DND-41 (cell line): ENCODE data around the gene COA8.

ENCODE experiments used
- ATAC-seq: fragments of 200-7000 bp; cut with Tn5 transposase; 3 replicates; pipeline ENCODE4 v1.9.1; 2021; ENCODE audit warnings: low read depth; ENCODE audit not compliant: insufficient read depth
- DNase-seq: peaks from one replicate; pipeline ENCODE4 v3.0.0-alpha.2; 2020
- H2AFZ ChIP-seq: 2 replicates; pipeline ENCODE4 v1.6.0; 2012; ENCODE audit warnings: low read depth, low read length
- H3K27ac ChIP-seq: 2 replicates; pipeline ENCODE4 v1.5.1; 2012; ENCODE audit warnings: low read length, inconsistent platforms
- H3K27me3 ChIP-seq: fragments of 200-600 bp; sonication (generic); 2 replicates; pipeline ENCODE4 v1.6.0; 2012; ENCODE audit warnings: low read length, mild to moderate bottlenecking, inconsistent platforms; ENCODE audit not compliant: insufficient read depth, poor library complexity
- H3K36me3 ChIP-seq: 2 replicates; pipeline ENCODE4 v1.5.1; 2012; ENCODE audit warnings: low read length, inconsistent platforms; ENCODE audit not compliant: insufficient read depth
- H3K4me1 ChIP-seq: 2 replicates; pipeline ENCODE4 v1.5.1; 2012; ENCODE audit warnings: mild to moderate bottlenecking, low read length; ENCODE audit not compliant: insufficient read depth
- H3K4me2 ChIP-seq: 2 replicates; pipeline ENCODE4 v1.6.0; 2012; ENCODE audit warnings: mild to moderate bottlenecking, moderate library complexity, low read length, inconsistent platforms; ENCODE audit not compliant: insufficient read depth
- H3K4me3 ChIP-seq, 2 experiments: fragments of 200-600 bp in 1 of 2; shearing (Covaris generic) in 1 of 2; 2 replicates each; pipeline ENCODE4 v1.5.1; 2012 to 2016; ENCODE audit warnings: inconsistent platforms in 2 of 2, low read length in 2 of 2, mild to moderate bottlenecking in 2 of 2, low read depth in 1 of 2, moderate library complexity in 1 of 2
- H3K79me2 ChIP-seq: 2 replicates; pipeline ENCODE4 v1.6.0; 2012; ENCODE audit warnings: low read length, inconsistent platforms; ENCODE audit not compliant: insufficient read depth
- H3K9ac ChIP-seq: 2 replicates; pipeline ENCODE4 v1.6.0; 2012; ENCODE audit warnings: low read depth, mild to moderate bottlenecking, inconsistent platforms, low read length, moderate library complexity
- H3K9me3 ChIP-seq: 2 replicates; pipeline ENCODE4 v1.5.1; 2012; ENCODE audit warnings: low read length, moderate library complexity, mild to moderate bottlenecking, inconsistent platforms; ENCODE audit not compliant: insufficient read depth, severe bottlenecking
- H4K20me1 ChIP-seq: 2 replicates; pipeline ENCODE4 v1.6.0; 2012; ENCODE audit warnings: low read length; ENCODE audit not compliant: insufficient read depth
- EZH2 ChIP-seq: IDR thresholded peaks from 3 replicates; pipeline ENCODE4 v1.6.1; 2012; ENCODE audit warnings: borderline replicate concordance, low read depth, mild to moderate bottlenecking, moderate library complexity, low read length, inconsistent platforms; ENCODE audit not compliant: severe bottlenecking
- TF ChIP-seq, protein P1 (sequence below): IDR thresholded peaks from 2 replicates; pipeline ENCODE4 v1.5.1; 2012; ENCODE audit warnings: borderline replicate concordance, low read length, moderate library complexity, mild to moderate bottlenecking; ENCODE audit not compliant: poor library complexity, severe bottlenecking; ENCODE audit errors: extremely low read depth

Gene COA8

DNA sequence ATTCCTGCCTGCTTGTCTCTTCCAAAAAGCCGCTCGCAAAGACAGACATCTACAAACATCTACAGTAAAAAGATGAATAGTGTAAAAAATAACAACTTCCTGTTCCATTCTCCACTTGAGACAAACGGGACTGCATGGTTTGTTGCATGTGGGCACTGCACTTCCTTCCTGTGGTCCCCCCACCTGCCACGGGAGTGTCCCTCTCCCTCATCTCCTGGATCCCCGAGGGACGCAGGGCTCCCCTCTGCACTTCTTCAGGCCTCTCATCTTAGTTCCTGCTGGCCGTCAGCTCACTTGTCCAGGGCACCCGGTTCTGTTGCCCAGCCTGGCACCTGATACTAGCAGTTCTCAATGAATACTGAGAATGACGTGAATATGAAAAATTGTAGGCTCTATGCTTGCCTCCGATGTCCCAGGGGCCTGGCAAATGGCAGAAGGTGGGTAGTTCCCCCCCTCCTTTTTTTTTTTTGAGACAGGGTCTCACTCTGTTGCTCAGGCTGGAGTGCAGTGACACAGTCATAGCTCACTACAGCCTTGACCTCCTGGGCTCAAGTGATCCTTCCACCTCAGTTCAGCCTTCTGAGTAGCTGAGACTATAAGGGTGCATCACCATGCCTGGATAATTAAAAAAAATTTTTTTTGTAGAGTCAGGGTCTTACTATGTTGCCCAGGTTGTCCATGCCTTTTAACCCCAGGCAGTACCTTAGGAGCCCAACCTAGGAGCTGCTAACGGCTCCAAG, 62.8 kb downstream of the COA8 start:
- peaks cover 46% of the 10 kb centered on the region for H3K4me1 ChIP-seq
- peak; percentile 59 for ATAC-seq
- no peaks in the 10 kb centered on the region for H3K27me3 ChIP-seq
- peak; percentile 73 for DNase-seq
- no peaks in the 10 kb centered on the region for H3K9me3 ChIP-seq
- 0 out of 2 replicates have a peak overlapping the region, but pooled peaks have one; percentile 22 for H2AFZ ChIP-seq
- H4K20me1 ChIP-seq, result peaks cover 11% of the 10 kb centered on the region
- H3K27ac ChIP-seq, result no peak overlapping the region
- peaks cover 4% of the 10 kb centered on the region; the same call in 1 of the 2 replicates for H3K36me3 ChIP-seq
- H3K79me2 ChIP-seq, result peaks cover 15% of the 10 kb centered on the region
- peak overlapping the region; percentile 57 for H3K4me2 ChIP-seq
- H3K9ac ChIP-seq, result no peak overlapping the region
- TF ChIP-seq, protein P1, sequence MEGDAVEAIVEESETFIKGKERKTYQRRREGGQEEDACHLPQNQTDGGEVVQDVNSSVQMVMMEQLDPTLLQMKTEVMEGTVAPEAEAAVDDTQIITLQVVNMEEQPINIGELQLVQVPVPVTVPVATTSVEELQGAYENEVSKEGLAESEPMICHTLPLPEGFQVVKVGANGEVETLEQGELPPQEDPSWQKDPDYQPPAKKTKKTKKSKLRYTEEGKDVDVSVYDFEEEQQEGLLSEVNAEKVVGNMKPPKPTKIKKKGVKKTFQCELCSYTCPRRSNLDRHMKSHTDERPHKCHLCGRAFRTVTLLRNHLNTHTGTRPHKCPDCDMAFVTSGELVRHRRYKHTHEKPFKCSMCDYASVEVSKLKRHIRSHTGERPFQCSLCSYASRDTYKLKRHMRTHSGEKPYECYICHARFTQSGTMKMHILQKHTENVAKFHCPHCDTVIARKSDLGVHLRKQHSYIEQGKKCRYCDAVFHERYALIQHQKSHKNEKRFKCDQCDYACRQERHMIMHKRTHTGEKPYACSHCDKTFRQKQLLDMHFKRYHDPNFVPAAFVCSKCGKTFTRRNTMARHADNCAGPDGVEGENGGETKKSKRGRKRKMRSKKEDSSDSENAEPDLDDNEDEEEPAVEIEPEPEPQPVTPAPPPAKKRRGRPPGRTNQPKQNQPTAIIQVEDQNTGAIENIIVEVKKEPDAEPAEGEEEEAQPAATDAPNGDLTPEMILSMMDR, result no peak
- no peak for TF ChIP-seq EZH2
- H3K4me3 ChIP-seq, result peak overlapping the region in 1 of 2 experiments; percentile 36; a peak in 2 of 4 replicates

DNA sequence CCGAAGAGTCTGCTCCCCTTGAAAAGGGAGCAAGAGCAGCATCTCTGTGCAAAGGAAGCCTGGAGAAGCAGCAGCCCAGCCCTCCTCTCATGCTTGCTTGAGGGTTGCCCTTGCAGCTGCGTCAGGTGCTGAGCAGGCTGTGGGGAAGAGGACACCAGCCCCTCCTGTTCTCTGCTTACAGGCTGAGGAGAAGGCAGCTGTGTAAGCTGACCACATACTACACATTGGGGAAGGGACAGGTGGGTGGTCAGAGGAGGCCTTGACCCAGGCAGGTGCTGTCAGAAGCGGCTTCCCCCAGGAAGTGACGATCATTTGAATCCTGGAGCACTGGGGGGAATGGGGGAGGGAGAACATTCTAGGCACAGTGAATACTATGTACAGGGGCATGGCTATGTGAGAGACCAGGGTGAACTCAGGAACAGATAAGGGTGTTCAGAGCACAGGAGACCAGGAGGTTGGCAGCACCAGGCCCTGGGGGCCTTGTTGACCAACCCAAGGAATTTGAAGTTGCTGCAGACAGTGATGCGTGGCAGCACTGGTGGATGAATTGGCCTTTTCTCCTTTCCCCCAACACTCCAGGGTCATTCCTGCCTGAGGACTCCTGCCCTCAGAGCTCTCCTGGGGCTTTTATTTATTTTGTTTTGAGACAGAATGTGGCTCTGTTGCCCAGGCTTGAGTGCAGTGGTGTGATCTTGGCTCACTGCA, 63.5 kb downstream of the COA8 start:
- ATAC-seq (peak; percentile 33; the same call in 2 of the 3 replicates), DNase-seq (peak; percentile 49)
- no peak overlapping the region for H2AFZ ChIP-seq
- peaks cover 14% of the 10 kb centered on the region for H4K20me1 ChIP-seq
- H3K9me3 ChIP-seq, result no peaks in the 10 kb centered on the region
- peaks cover 50% of the 10 kb centered on the region for H3K4me1 ChIP-seq
- H3K27ac ChIP-seq, result no peak overlapping the region
- peaks cover 9% of the 10 kb centered on the region; the same call in 1 of the 2 replicates for H3K36me3 ChIP-seq
- no peak overlapping the region for H3K9ac ChIP-seq
- H3K4me2 ChIP-seq, result no peak overlapping the region
- TF ChIP-seq, protein P1, result no peak
- TF ChIP-seq EZH2, result no peak
- H3K79me2 ChIP-seq, result peaks cover 23% of the 10 kb centered on the region
- no peaks in the 10 kb centered on the region for H3K27me3 ChIP-seq
- no peak overlapping the region for H3K4me3 ChIP-seq

DNA sequence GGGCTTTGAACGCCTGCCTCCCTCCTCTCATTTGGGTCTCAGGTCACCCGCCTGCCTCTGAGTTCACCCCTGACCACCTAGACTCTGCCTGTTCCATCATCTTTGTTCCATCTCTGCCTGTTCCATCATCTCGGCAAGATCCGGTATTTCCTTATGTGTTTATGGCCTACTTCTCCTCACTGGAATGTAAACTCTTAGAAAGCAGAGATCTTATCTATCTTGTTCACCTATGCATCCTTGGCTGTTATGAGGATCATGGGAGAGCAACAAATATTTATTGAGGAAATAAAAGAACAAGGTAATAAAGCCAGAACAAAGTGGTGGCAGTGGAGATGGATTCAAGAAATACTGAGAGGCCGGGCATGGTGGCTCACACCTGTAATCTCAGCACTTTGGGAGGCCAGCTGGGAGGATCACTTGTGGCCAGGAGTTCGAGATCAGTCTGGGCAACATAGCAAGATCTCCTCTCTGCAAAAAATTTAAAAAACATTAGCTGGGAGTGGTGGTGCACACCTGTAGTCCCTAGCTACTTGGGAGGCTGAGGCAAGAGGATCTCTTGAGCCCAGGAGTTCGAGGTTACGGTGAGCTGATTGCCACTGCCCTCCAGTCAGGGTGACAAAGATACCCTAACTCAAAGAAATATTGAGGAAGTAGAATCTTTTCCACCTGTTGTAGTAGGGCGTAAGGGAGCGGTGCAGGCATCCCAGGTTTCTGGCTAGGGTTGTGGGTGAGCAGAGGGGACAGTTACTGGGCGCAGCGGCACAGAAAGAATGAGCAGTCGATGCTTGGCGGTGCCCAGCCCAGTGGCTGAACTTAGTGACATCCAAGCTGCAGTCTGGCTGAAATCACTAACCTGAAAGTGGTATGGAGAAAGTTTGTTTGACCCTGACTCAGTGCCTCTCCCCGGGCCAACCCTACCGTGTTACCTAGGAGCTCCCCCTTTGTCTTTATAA, 64.6 kb downstream of the COA8 start:
- H3K4me2 ChIP-seq, result peak overlapping the region; percentile 84; the same call in 1 of the 2 replicates
- no peak overlapping the region for H3K9ac ChIP-seq

More for the DNA sequence above, 64.6 kb downstream of the COA8 start:
- no peak overlapping the region; a peak in 1 of 4 replicates for H3K4me3 ChIP-seq
- TF ChIP-seq, protein P1, result no peak
- no peak for TF ChIP-seq EZH2
- no peak overlapping the region for H3K27ac ChIP-seq
- H3K9me3 ChIP-seq, result no peaks in the 10 kb centered on the region
- H3K4me1 ChIP-seq, result peaks cover 56% of the 10 kb centered on the region
- H2AFZ ChIP-seq, result no peak overlapping the region
- ATAC-seq (no peak), DNase-seq (no peak)
- H3K36me3 ChIP-seq, result peaks cover 18% of the 10 kb centered on the region; the same call in 1 of the 2 replicates
- no peaks in the 10 kb centered on the region for H3K27me3 ChIP-seq
- H3K79me2 ChIP-seq, result peaks cover 33% of the 10 kb centered on the region
- H4K20me1 ChIP-seq, result peaks cover 22% of the 10 kb centered on the region
